Measurements from ENCODE around the gene BCL7A. TPM values are rescaled to one million over a fixed set of nuclear protein-coding genes. Genes with fewer than 3 reads are reported as not detected.

BCL7A gene
- total and polyA plus RNA-seq, 7 donors: 3.6 to 14.3 (median 11.3) TPM

- H3K4me1 ChIP-seq: peaks cover 87% of the 10 kb centered on the region
- ATAC-seq: no peak
- H3K27me3 ChIP-seq (ENCODE audit: insufficient read depth in 3 of 3, low read length in 2 of 3): no peaks in the 10 kb centered on the region
- no peak for DNase-seq
- no peak for TF ChIP-seq CTCF (IDR thresholded peaks at IDR 0.05)
- intact Hi-C loops (cut with DNase I): loop anchor here in 1 of 2 donors (5.0 kb wide), 1 partner anchor 39 kb away; no protein-coding TSS in a partner anchor
- peak overlapping the region; percentile 44 for H3K4me3 ChIP-seq
- peaks cover 3 to 47% of the 10 kb centered on the region in 2 donors for H3K36me3 ChIP-seq (ENCODE audit: insufficient read depth in 1 of 2, low read depth in 1 of 2)
- peak overlapping the region; percentile 92 for H3K27ac ChIP-seq
- no peaks in the 10 kb centered on the region for H3K9me3 ChIP-seq
- 46 to 68% (median 46%) methylated on average over 9 of the region's 9 CpGs for WGBS, 3 donors
These were observed 66.6 kb downstream of the BCL7A start for GRCh38 chr12:122088179-122088810.

GRCh38 chr12:122089077-122089476 is 67.4 kb downstream of the BCL7A start:
- no peaks in the 10 kb centered on the region for H3K27me3 ChIP-seq (ENCODE audit: insufficient read depth in 3 of 3, low read length in 2 of 3)
- TF ChIP-seq CTCF (IDR thresholded peaks at IDR 0.05): no peak
- 39 to 63% (median 46%) methylated on average over 2 of the region's 2 CpGs for WGBS, 3 donors
- peaks cover 81% of the 10 kb centered on the region for H3K4me1 ChIP-seq
- peak overlapping the region; percentile 44 for H3K4me3 ChIP-seq
- H3K27ac ChIP-seq: peak overlapping the region; percentile 92
- intact Hi-C loops (cut with DNase I): loop anchor here in 1 of 2 donors (5.0 kb wide), 1 partner anchor 38 kb away; no protein-coding TSS in a partner anchor
- no peak for ATAC-seq
- peaks cover 0 to 40% of the 10 kb centered on the region in 2 donors for H3K36me3 ChIP-seq (ENCODE audit: insufficient read depth in 1 of 2, low read depth in 1 of 2)
- H3K9me3 ChIP-seq: no peaks in the 10 kb centered on the region
- DNase-seq: no peak

- intact Hi-C loops (cut with DNase I): no loop called here
- TF ChIP-seq CTCF (IDR thresholded peaks at IDR 0.05): no peak
- H3K27ac ChIP-seq: peak overlapping the region; percentile 92
- H3K4me3 ChIP-seq: peak overlapping the region; percentile 13
- H3K27me3 ChIP-seq (ENCODE audit: insufficient read depth in 3 of 3, low read length in 2 of 3): no peaks in the 10 kb centered on the region
- H3K36me3 ChIP-seq (ENCODE audit: insufficient read depth in 1 of 2, low read depth in 1 of 2): peaks cover 0 to 21% of the 10 kb centered on the region in 2 donors
- DNase-seq (peak in 1 of 2 donors; percentile 35), ATAC-seq (peak; percentile 38 to 67 (median 53))
- no peaks in the 10 kb centered on the region for H3K9me3 ChIP-seq
- peaks cover 72% of the 10 kb centered on the region for H3K4me1 ChIP-seq
- WGBS, 3 donors: 19 to 41% (median 24%) methylated on average over 7 of the region's 7 CpGs
These were observed 69.3 kb downstream of the BCL7A start for GRCh38 chr12:122090759-122091515.

GRCh38 chr12:122093098-122093883 is 71.6 kb downstream of the BCL7A start:
- Histone ChIP-seq H3K36me3 (ENCODE audit: insufficient read depth in 1 of 2, low read depth in 1 of 2) (peaks cover 0 to 8% of the 10 kb centered on the region in 2 donors), H3K4me1 (peaks cover 72% of the 10 kb centered on the region), H3K4me3 (no peak overlapping the region), H3K27ac (peak overlapping the region; percentile 92), H3K27me3 (ENCODE audit: insufficient read depth in 3 of 3, low read length in 2 of 3) (no peaks in the 10 kb centered on the region), H3K9me3 (no peaks in the 10 kb centered on the region)
- ATAC-seq (no peak), DNase-seq (no peak)
- TF ChIP-seq CTCF (IDR thresholded peaks at IDR 0.05): no peak
- intact Hi-C loops (cut with DNase I): no loop called here
- WGBS, 3 donors: 89 to 99% (median 93%) methylated on average over 9 of the region's 9 CpGs
